ENCODE data around the gene CYP4F22. TPM values are rescaled to one million over a fixed set of nuclear protein-coding genes. Genes with fewer than 3 reads are reported as not detected.
"Not testable (repeated sequence)": the region's sequence is repeated elsewhere in the genome, so short reads cannot be mapped to it uniquely, and the experiment has no call there.

CYP4F22 gene
- polyA plus RNA-seq, 6 donors from 2014 or later, result not detected

- DNase-seq (no peak), ATAC-seq (ENCODE audit: low read depth in 2 of 2) (peak in 1 of 2 donors; percentile 21)
- peaks cover 0 to 18% (median 11%) of the 10 kb centered on the region in 7 donors for H3K9me3 Mint-ChIP-seq
- peak overlapping the region in 1 of 8 donors; percentile 6 for H3K4me3 Mint-ChIP-seq
- H3K36me3 Mint-ChIP-seq, result peaks cover 0 to 3% of the 10 kb centered on the region in 2 donors
- no peak overlapping the region for H3K27ac Mint-ChIP-seq
- H3K4me1 Mint-ChIP-seq, result no peaks in the 10 kb centered on the region
- peaks cover 21 to 56% (median 30%) of the 10 kb centered on the region in 3 donors for H3K27me3 Mint-ChIP-seq
Measured at GRCh38 chr19:15532779-15533521, 24.6 kb downstream of the CYP4F22 start.

- H3K36me3 Mint-ChIP-seq; H3K4me3 Mint-ChIP-seq; ATAC-seq (ENCODE audit: low read depth in 2 of 2); H3K4me1 Mint-ChIP-seq; DNase-seq; H3K27ac Mint-ChIP-seq: not testable (repeated sequence)
- Mint-ChIP-seq H3K27me3 (peaks cover 19 to 58% (median 30%) of the 10 kb centered on the region in 3 donors), H3K9me3 (peaks cover 0 to 18% (median 11%) of the 10 kb centered on the region in 7 donors)
Measured at GRCh38 chr19:15533522-15533830, 25.2 kb downstream of the CYP4F22 start.

DNA sequence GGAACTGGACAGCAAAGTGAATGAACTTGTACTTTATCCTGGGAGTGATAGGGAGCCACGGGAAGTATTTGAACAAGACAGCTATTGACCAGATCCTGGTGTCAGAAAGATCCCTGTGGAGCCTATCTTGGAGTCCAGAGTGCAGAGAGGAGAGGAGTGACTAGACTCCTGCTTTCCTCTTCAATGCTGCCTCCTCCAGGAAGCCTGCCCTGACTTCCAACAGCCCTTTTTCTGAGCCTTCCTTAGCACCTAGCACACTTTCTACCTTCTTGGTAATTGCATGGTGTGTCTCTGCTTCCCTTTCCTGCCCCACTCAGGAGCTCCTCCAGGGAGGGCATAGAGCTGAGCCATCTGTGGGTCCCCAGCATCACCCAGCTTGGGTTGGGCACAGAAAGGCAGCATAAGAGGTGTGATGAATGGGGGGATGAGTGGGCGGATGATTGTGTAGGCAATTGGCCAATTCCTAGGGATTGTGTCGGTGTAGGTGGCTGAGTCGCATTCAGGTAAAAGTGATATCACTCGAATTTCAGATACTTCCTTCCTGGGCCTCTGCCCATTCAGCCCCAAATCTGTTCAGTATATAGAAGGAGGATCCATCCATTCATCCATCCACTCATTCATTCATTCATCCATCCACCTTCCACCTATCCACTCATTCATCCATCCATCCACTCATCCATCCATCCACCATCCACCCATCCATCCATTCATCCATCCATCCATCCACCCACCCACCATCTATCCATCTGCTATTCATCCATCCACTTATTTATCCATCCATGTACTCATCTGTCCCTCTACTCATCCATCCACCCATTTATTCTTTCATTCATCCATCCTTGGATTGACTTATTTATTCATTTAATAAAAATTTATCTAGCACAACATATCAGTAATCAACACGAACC is 26.9 kb downstream of the CYP4F22 start:
- no peak for ATAC-seq (ENCODE audit: low read depth in 2 of 2)
- H3K36me3 Mint-ChIP-seq, result peaks cover 0 to 3% of the 10 kb centered on the region in 2 donors
- H3K27ac Mint-ChIP-seq, result peak overlapping the region in 1 of 6 donors; percentile 65
- H3K4me1 Mint-ChIP-seq, result no peaks in the 10 kb centered on the region
- H3K4me3 Mint-ChIP-seq, result no peak overlapping the region
- DNase-seq, result no peak
- H3K9me3 Mint-ChIP-seq, result peaks cover 3 to 13% (median 4%) of the 10 kb centered on the region in 7 donors
- H3K27me3 Mint-ChIP-seq, result peaks cover 22 to 47% (median 39%) of the 10 kb centered on the region in 3 donors

DNA sequence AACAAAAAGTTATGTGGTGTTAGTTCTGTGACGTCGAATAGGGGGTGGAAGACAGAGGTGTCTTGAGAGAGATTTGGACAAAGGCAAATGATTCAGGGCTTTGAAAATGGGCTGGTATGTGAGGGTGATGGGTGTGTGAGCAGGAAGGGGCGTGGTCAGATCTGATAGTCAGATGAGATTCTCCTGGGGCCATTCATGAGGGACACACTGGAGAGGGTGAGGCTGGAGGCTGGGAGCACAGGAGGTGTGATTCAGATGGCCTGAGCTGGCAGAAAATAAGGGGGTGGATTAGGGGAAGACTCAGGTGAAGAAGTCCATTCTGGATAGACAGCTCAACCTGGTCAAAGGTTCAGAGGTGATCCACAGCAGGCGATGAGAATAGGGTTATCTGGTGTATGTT is 28.0 kb downstream of the CYP4F22 start:
- Mint-ChIP-seq H3K36me3 (no peaks in the 10 kb centered on the region), H3K27me3 (peaks cover 18 to 43% (median 39%) of the 10 kb centered on the region in 3 donors), H3K27ac (peak overlapping the region in 1 of 6 donors; percentile 32)

DNA sequence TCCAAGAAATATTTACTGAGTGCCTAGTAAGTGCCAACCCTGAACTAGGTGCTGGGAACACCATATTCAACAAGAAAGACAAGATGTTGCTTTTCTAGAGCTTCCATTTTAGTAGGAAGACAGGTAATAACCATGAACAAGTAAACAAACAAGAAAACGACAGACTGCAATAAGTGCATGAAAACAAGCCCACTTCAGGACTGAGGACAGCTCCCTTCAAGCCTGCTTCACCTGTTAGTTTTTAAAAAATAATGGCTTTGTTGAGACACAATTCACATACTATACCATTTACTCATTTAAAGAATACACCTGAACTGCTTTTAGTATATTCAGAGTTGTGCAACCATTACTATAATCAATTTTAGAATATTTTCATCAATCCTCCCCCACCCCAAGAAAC is 30.4 kb downstream of the CYP4F22 start:
- no peaks in the 10 kb centered on the region for H3K4me1 Mint-ChIP-seq
- H3K27me3 Mint-ChIP-seq, result peaks cover 25 to 54% (median 47%) of the 10 kb centered on the region in 3 donors
- no peak overlapping the region for H3K4me3 Mint-ChIP-seq
- DNase-seq (no peak), ATAC-seq (ENCODE audit: low read depth in 2 of 2) (no peak)
- H3K27ac Mint-ChIP-seq, result no peak overlapping the region
- peaks cover 0 to 4% (median 0%) of the 10 kb centered on the region in 7 donors for H3K9me3 Mint-ChIP-seq
- no peaks in the 10 kb centered on the region for H3K36me3 Mint-ChIP-seq

More for the DNA sequence above, 28.0 kb downstream of the CYP4F22 start:
- no peak for ATAC-seq (ENCODE audit: low read depth in 2 of 2)
- Mint-ChIP-seq H3K9me3 (peaks cover 0 to 8% (median 0%) of the 10 kb centered on the region in 7 donors), H3K4me1 (no peaks in the 10 kb centered on the region), H3K4me3 (no peak overlapping the region)
- DNase-seq, result no peak

GRCh38 chr19:15539638-15540037 is 31.3 kb downstream of the CYP4F22 start:
- no peaks in the 10 kb centered on the region for H3K4me1 Mint-ChIP-seq
- DNase-seq (no peak), ATAC-seq (ENCODE audit: low read depth in 2 of 2) (no peak)
- no peaks in the 10 kb centered on the region for H3K36me3 Mint-ChIP-seq
- H3K27me3 Mint-ChIP-seq, result peaks cover 25 to 49% (median 45%) of the 10 kb centered on the region in 3 donors
- H3K27ac Mint-ChIP-seq, result no peak overlapping the region
- no peak overlapping the region for H3K4me3 Mint-ChIP-seq
- peaks cover 0 to 4% (median 0%) of the 10 kb centered on the region in 7 donors for H3K9me3 Mint-ChIP-seq

- DNase-seq (no peak), ATAC-seq (ENCODE audit: low read depth in 2 of 2) (no peak)
- H3K4me1 Mint-ChIP-seq, result no peaks in the 10 kb centered on the region
- no peak overlapping the region for H3K27ac Mint-ChIP-seq
- peaks cover 0 to 4% (median 0%) of the 10 kb centered on the region in 7 donors for H3K9me3 Mint-ChIP-seq
- peaks cover 22 to 41% (median 37%) of the 10 kb centered on the region in 3 donors for H3K27me3 Mint-ChIP-seq
- H3K36me3 Mint-ChIP-seq, result no peaks in the 10 kb centered on the region
- H3K4me3 Mint-ChIP-seq, result no peak overlapping the region
Measured at GRCh38 chr19:15540435-15540834, 32.1 kb downstream of the CYP4F22 start.

DNA sequence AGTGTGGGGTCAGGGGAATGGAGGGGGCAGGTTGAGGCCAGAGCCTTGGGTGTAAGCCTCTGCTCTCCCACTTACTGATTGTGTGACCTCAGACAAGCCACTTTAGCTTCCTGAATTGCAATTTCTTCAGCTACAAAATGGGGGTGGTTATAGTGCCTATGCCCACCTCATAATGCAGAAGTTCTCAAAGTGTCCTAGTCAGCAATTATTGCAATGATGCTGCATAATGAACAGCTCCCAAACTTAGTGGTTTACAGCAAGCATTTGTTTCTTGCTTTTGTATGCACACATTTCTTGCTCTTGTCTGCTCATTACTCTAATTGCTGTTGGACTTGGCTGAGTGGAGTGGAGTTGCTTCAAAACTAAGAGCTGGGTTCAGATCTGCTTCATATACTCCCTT is 36.0 kb downstream of the CYP4F22 start:
- no peak for ATAC-seq (ENCODE audit: low read depth in 2 of 2)
- H3K4me3 Mint-ChIP-seq, result no peak overlapping the region
- H3K9me3 Mint-ChIP-seq, result no peaks in the 10 kb centered on the region
- H3K27me3 Mint-ChIP-seq, result peaks cover 22 to 36% (median 34%) of the 10 kb centered on the region in 3 donors
- H3K36me3 Mint-ChIP-seq, result no peaks in the 10 kb centered on the region
- no peaks in the 10 kb centered on the region for H3K4me1 Mint-ChIP-seq
- no peak for DNase-seq
- H3K27ac Mint-ChIP-seq, result no peak overlapping the region

DNA sequence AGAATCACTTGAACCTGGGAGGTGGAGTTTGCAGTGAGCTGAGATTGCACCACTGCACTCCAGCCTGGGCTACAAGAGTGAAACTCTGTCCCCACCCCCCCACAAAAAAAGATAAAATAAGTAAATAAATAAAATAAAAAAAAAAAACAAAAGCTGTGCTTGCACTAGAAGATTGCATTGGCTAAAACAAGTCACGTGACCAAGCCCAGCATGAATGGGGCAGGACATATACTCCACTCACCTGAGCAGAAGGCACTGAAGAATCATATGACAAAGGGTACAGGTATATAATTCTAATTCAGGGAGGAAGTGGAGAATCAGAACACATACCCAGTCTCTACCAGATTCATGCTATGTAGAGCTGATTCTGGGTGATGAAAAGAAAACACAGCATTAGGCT is 36.6 kb downstream of the CYP4F22 start:
- no peak for DNase-seq
- no peak for ATAC-seq (ENCODE audit: low read depth in 2 of 2)
- Mint-ChIP-seq H3K27ac (no peak overlapping the region), H3K9me3 (no peaks in the 10 kb centered on the region), H3K4me3 (no peak overlapping the region), H3K27me3 (peaks cover 19 to 40% (median 39%) of the 10 kb centered on the region in 3 donors), H3K4me1 (peaks cover 0 to 2% (median 0%) of the 10 kb centered on the region in 3 donors), H3K36me3 (no peaks in the 10 kb centered on the region)

DNA sequence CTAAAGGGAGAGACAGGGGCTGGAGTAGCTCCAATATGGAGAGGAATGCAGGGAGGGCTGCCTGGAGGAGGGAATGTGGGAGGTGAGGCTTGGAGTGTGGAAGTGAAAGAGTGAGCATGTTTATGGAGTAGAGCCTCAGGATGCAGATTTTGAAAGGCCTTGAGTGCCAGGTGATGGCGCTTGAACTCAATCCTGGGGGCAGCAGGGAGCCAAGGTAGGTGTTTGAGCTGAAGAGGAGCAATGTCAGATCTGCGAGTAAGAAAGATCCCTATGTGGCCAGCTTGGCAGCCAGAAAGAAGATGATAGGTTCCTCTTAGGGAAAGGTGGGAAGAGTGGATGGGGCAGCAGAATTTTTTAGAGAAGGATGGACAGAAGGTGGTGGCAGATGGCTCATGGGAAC is 40.3 kb downstream of the CYP4F22 start:
- Mint-ChIP-seq H3K4me3 (peak overlapping the region in 1 of 8 donors; percentile 34), H3K9me3 (no peaks in the 10 kb centered on the region), H3K27ac (peak overlapping the region in 1 of 6 donors; percentile 34), H3K4me1 (peaks cover 0 to 17% (median 14%) of the 10 kb centered on the region in 3 donors), H3K36me3 (no peaks in the 10 kb centered on the region), H3K27me3 (peaks cover 22 to 52% (median 43%) of the 10 kb centered on the region in 3 donors)
- ATAC-seq (ENCODE audit: low read depth in 2 of 2) (no peak), DNase-seq (no peak)

DNA sequence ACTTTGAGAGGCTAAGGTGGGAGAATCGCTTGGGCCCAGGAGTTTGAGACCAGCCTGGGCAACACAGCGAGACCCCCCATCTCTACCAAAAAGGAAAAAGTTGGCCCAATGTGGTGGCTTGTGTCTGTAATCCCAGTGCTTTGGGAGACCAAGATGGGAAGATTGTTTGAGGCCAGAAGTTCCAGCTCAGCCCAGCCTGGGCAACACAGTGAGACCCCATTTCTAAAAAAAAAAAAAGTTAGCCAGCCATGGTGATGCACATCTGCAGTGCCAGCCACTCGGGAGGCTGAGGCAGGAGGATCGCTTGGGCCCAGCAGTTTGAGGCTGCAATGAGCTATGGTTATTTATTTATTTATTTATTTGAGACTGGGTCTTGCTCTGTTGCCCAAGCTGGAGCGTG is 41.3 kb downstream of the CYP4F22 start:
- H3K4me3 Mint-ChIP-seq, result peak overlapping the region in 1 of 8 donors; percentile 59
- H3K36me3 Mint-ChIP-seq, result no peaks in the 10 kb centered on the region
- peaks cover 22 to 50% (median 42%) of the 10 kb centered on the region in 3 donors for H3K27me3 Mint-ChIP-seq

DNA sequence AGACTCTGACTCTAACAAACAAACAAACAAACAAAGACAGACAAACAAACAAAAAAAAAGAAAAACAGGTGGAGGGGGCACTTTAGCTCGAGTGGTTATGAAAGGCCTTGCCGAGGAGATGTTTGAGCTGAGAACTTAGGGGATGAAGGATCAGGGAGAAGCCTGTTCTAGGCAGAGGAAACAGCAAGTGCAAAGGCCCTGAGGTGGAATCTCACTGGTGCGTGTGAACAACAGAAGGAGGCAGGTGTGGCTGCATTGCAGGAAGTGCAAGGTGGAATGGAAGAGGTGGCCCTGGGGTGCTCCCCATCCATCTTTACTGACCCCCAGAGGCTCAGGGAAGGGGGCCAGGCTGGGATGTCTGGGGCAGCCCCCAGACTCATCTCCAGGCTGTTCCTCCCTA is 41.9 kb downstream of the CYP4F22 start:
- peak overlapping the region in 7 of 8 donors; percentile 42 to 88 (median 66) for H3K4me3 Mint-ChIP-seq
- H3K27ac Mint-ChIP-seq, result no peak overlapping the region
- peaks cover 0 to 21% (median 14%) of the 10 kb centered on the region in 3 donors for H3K4me1 Mint-ChIP-seq
- H3K27me3 Mint-ChIP-seq, result peaks cover 22 to 50% (median 42%) of the 10 kb centered on the region in 3 donors
- no peaks in the 10 kb centered on the region for H3K9me3 Mint-ChIP-seq
- no peak for ATAC-seq (ENCODE audit: low read depth in 2 of 2)
- no peak for DNase-seq
- H3K36me3 Mint-ChIP-seq, result no peaks in the 10 kb centered on the region

More for the DNA sequence above, 41.3 kb downstream of the CYP4F22 start:
- H3K27ac Mint-ChIP-seq, result no peak overlapping the region
- H3K4me1 Mint-ChIP-seq, result peaks cover 0 to 17% (median 14%) of the 10 kb centered on the region in 3 donors
- no peak for DNase-seq
- H3K9me3 Mint-ChIP-seq, result no peaks in the 10 kb centered on the region
- no peak for ATAC-seq (ENCODE audit: low read depth in 2 of 2)

DNA sequence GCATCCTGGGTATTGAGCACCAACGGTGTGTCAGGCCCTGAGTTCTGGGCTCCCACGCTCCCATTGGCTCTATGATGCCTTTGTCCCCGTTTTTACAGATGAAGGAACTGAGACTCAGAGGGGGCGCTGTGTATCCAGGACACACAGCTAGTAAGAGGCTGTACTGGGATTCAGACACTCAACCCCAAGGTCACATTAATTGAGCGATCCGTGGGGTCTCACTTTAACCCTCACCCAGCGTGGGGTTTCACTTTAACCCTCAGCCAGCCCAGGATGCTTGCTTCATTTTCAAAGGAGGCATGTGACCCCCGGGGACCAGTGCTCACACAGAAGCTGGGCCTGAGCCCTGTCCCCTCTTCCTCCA is 42.6 kb downstream of the CYP4F22 start:
- no peak overlapping the region for H3K27ac Mint-ChIP-seq
- peaks cover 22 to 50% (median 42%) of the 10 kb centered on the region in 3 donors for H3K27me3 Mint-ChIP-seq
- H3K4me1 Mint-ChIP-seq, result peaks cover 4 to 26% (median 20%) of the 10 kb centered on the region in 3 donors
- no peaks in the 10 kb centered on the region for H3K9me3 Mint-ChIP-seq
- no peak for DNase-seq
- H3K4me3 Mint-ChIP-seq, result peak overlapping the region; percentile 64 to 88 (median 78)
- ATAC-seq (ENCODE audit: low read depth in 2 of 2), result no peak
- no peaks in the 10 kb centered on the region for H3K36me3 Mint-ChIP-seq

All from naive B cell (primary cell).